CD14-positive monocyte (primary cell): ENCODE data around the gene PLPPR3. TPM values are rescaled to one million over a fixed set of nuclear protein-coding genes. Genes with fewer than 3 reads are reported as not detected.

Experiments
- DNase-seq, 3 donors: peaks; one replicate each; pipeline ENCODE4 v3.0.0-alpha.2; 2011 to 2022
- H2AFZ ChIP-seq: 2 replicates; pipeline ENCODE4 v1.6.0; 2012; ENCODE audit warnings: mild to moderate bottlenecking, low read depth, low read length, inconsistent platforms; ENCODE audit not compliant: insufficient read depth, poor library complexity, severe bottlenecking
- H3K27ac ChIP-seq, 2 donors: 1 replicate in 1 of 2; 2 replicates in 1 of 2; pipeline ENCODE4 v1.5.1; 2012 to 2013; ENCODE audit warnings: low read length in 2 of 2, control low read depth in 1 of 2, inconsistent platforms in 1 of 2, low read depth in 1 of 2, mild to moderate bottlenecking in 1 of 2
- H3K27me3 ChIP-seq, 2 donors: one replicate each; pipeline versions ENCODE4 v1.6.0 to v1.6.1; 2011 to 2013; ENCODE audit warnings: low read length in 2 of 2; ENCODE audit not compliant: control insufficient read depth in 2 of 2, insufficient read depth in 2 of 2
- H3K36me3 ChIP-seq, 2 donors: replicated peaks in 1 of 2; 1 replicate in 1 of 2; 2 replicates in 1 of 2; pipeline versions ENCODE4 v1.5.1 to v1.6.1; 2012 to 2013; ENCODE audit warnings: low read length in 2 of 2, control low read depth in 1 of 2, inconsistent platforms in 1 of 2, mild to moderate bottlenecking in 1 of 2; ENCODE audit not compliant: insufficient read depth in 2 of 2, control insufficient read depth in 1 of 2
- H3K4me1 ChIP-seq, 2 donors: 1 replicate in 1 of 2; 2 replicates in 1 of 2; pipeline versions ENCODE4 v1.5.1 to v1.6.1; 2012 to 2013; ENCODE audit warnings: low read length in 2 of 2, control low read depth in 1 of 2, inconsistent platforms in 1 of 2, mild to moderate bottlenecking in 1 of 2, moderate library complexity in 1 of 2; ENCODE audit not compliant: insufficient read depth in 2 of 2, control insufficient read depth in 1 of 2
- H3K4me2 ChIP-seq: replicated peaks from 2 replicates; pipeline ENCODE3; 2012; ENCODE audit warnings: low read length, moderate library complexity, mild to moderate bottlenecking; ENCODE audit not compliant: poor library complexity, severe bottlenecking; ENCODE audit errors: extremely low read depth
- H3K4me3 ChIP-seq, 3 experiments: fragments of 200-600 bp in 1 of 3; sonication (generic) in 1 of 3; replicated peaks in 1 of 3; 1 replicate in 2 of 3; 2 replicates in 1 of 3; pipeline ENCODE4 v1.5.1; 2011 to 2013; ENCODE audit warnings: low read length in 3 of 3, mild to moderate bottlenecking in 3 of 3, control low read depth in 2 of 3, low read depth in 2 of 3, inconsistent platforms in 1 of 3, moderate library complexity in 1 of 3
- H3K79me2 ChIP-seq: 2 replicates; pipeline ENCODE4 v1.6.0; 2012; ENCODE audit warnings: mild to moderate bottlenecking, control low read depth, inconsistent platforms, low read length, moderate library complexity; ENCODE audit not compliant: insufficient read depth
- H3K9ac ChIP-seq: 2 replicates; pipeline ENCODE4 v1.6.0; 2017; ENCODE audit warnings: low read length, mild to moderate bottlenecking; ENCODE audit not compliant: insufficient read depth, poor library complexity, severe bottlenecking
- H3K9me3 ChIP-seq, 2 donors: replicated peaks in 1 of 2; 1 replicate in 1 of 2; 2 replicates in 1 of 2; pipeline versions ENCODE4 v1.5.1 to v1.6.1; 2012 to 2013; ENCODE audit warnings: low read length in 2 of 2, control low read depth in 1 of 2; ENCODE audit not compliant: control insufficient read depth in 1 of 2, insufficient read depth in 1 of 2
- H4K20me1 ChIP-seq: 2 replicates; pipeline ENCODE4 v1.6.0; 2012; ENCODE audit warnings: mild to moderate bottlenecking, low read length, control low read depth, moderate library complexity; ENCODE audit not compliant: insufficient read depth
- H3K27ac Mint-ChIP-seq, 7 donors: one replicate each; pipeline ENCODE4 v1.8.0; 2020; ENCODE audit warnings: mild to moderate bottlenecking in 7 of 7, mixed read lengths in 7 of 7, moderate library complexity in 6 of 7, inconsistent platforms in 2 of 7
- H3K27me3 Mint-ChIP-seq, 3 donors: one replicate each; pipeline ENCODE4 v1.8.0; 2021 to 2022; ENCODE audit warnings: low read depth in 3 of 3, mild to moderate bottlenecking in 3 of 3, mixed read lengths in 3 of 3, moderate library complexity in 3 of 3, inconsistent platforms in 1 of 3
- H3K36me3 Mint-ChIP-seq, 2 donors: one replicate each; pipeline ENCODE4 v1.8.0; 2020; ENCODE audit warnings: mixed read lengths in 2 of 2, inconsistent platforms in 1 of 2, mild to moderate bottlenecking in 1 of 2
- H3K4me1 Mint-ChIP-seq: one replicate; pipeline ENCODE4 v1.8.0; 2020; ENCODE audit warnings: mild to moderate bottlenecking, mixed read lengths
- H3K4me3 Mint-ChIP-seq, 2 donors: one replicate each; pipeline ENCODE4 v1.8.0; 2020; ENCODE audit warnings: mild to moderate bottlenecking in 2 of 2, mixed read lengths in 2 of 2, moderate library complexity in 1 of 2
- H3K9me3 Mint-ChIP-seq, 7 donors: one replicate each; pipeline ENCODE4 v1.8.0; 2020 to 2022; ENCODE audit warnings: mixed read lengths in 7 of 7, mild to moderate bottlenecking in 6 of 7, moderate library complexity in 6 of 7, inconsistent platforms in 2 of 7
- WGBS: methylation state at CpG from one replicate; pipeline ENCODE4 v1.1.5; 2013; ENCODE audit warnings: missing lambda C conversion rate; ENCODE audit not compliant: insufficient coverage; 5-methylcytosine and 5-hydroxymethylcytosine counted together
- intact Hi-C, 2 donors: fragments of 100-400 bp; cut with micrococcal nuclease; formaldehyde crosslinking; loops; one replicate each; pipeline versions ENCODE4 v1.15.0 to v1.15.1; 2023
- polyA plus RNA-seq, 3 donors: library from polyadenylated mRNA; depleted of rRNA in 1 of 3; unstranded in 2 of 3; stranded (reverse) in 1 of 3; fragments of 300-500 nt in 2 of 3; fragments of >200 nt in 1 of 3; fragmentation: Illumina TruSeq in 2 of 3; gene quantifications; 1 replicate in 2 of 3; 2 replicates in 1 of 3; pipeline ENCODE4 v1.2.3, GENCODE V29; 2012 to 2021
- TF ChIP-seq, protein P1 (sequence below): fragments of 200-600 bp; IDR thresholded peaks from one replicate; pipeline ENCODE4 v1.8.0; 2022; ENCODE audit warnings: antibody characterized with exemption, mild to moderate bottlenecking

Gene PLPPR3
- polyA plus RNA-seq, 3 donors: 1.2 TPM; not detected in 2

DNA sequence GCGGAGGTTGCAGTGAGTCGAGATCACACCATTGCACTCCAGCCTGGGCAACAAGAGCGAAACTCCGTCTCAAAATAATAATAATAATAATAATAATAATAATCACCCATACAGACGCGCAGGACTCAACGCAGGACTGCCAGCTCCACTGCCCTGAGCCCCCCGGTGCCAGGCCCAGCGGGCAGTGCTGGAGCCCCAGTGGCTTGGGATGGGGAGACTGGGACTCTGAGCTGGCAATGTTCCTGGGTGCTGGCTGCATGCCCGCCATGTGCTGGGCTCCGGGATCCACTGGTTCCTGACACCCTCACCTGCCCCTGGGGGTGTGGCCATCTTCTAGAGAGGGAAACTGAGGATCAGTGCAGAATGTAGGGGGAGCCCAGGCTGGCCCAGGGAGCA is 5.6 kb upstream of the PLPPR3 start:
- 42% methylated on average over 4 of the region's 11 CpGs for WGBS
- Histone ChIP-seq H3K4me1 (peaks cover 75 to 89% of the 10 kb centered on the region in 2 donors), H3K4me2 (peak overlapping the region; percentile 84), H3K27ac (peak overlapping the region in 1 of 2 donors; percentile 76), H2AFZ (peak overlapping the region; percentile 74), H3K9me3 (no peaks in the 10 kb centered on the region), H3K4me3 (peak overlapping the region in 1 of 3 experiments; percentile 66), H3K36me3 (no peaks in the 10 kb centered on the region), H3K79me2 (peaks cover 71% of the 10 kb centered on the region), H3K9ac (peak overlapping the region; percentile 62), H4K20me1 (no peaks in the 10 kb centered on the region), H3K27me3 (no peaks in the 10 kb centered on the region)
- Mint-ChIP-seq H3K27ac (peak overlapping the region in 1 of 7 donors; percentile 83), H3K9me3 (no peaks in the 10 kb centered on the region), H3K4me1 (peaks cover 76% of the 10 kb centered on the region), H3K27me3 (peaks cover 3 to 11% (median 4%) of the 10 kb centered on the region in 3 donors), H3K4me3 (peak overlapping the region; percentile 74 to 79), H3K36me3 (no peaks in the 10 kb centered on the region)
- DNase-seq: no peak
- intact Hi-C loops: no loop called here
- TF ChIP-seq, protein P1, sequence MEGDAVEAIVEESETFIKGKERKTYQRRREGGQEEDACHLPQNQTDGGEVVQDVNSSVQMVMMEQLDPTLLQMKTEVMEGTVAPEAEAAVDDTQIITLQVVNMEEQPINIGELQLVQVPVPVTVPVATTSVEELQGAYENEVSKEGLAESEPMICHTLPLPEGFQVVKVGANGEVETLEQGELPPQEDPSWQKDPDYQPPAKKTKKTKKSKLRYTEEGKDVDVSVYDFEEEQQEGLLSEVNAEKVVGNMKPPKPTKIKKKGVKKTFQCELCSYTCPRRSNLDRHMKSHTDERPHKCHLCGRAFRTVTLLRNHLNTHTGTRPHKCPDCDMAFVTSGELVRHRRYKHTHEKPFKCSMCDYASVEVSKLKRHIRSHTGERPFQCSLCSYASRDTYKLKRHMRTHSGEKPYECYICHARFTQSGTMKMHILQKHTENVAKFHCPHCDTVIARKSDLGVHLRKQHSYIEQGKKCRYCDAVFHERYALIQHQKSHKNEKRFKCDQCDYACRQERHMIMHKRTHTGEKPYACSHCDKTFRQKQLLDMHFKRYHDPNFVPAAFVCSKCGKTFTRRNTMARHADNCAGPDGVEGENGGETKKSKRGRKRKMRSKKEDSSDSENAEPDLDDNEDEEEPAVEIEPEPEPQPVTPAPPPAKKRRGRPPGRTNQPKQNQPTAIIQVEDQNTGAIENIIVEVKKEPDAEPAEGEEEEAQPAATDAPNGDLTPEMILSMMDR: no peak

DNA sequence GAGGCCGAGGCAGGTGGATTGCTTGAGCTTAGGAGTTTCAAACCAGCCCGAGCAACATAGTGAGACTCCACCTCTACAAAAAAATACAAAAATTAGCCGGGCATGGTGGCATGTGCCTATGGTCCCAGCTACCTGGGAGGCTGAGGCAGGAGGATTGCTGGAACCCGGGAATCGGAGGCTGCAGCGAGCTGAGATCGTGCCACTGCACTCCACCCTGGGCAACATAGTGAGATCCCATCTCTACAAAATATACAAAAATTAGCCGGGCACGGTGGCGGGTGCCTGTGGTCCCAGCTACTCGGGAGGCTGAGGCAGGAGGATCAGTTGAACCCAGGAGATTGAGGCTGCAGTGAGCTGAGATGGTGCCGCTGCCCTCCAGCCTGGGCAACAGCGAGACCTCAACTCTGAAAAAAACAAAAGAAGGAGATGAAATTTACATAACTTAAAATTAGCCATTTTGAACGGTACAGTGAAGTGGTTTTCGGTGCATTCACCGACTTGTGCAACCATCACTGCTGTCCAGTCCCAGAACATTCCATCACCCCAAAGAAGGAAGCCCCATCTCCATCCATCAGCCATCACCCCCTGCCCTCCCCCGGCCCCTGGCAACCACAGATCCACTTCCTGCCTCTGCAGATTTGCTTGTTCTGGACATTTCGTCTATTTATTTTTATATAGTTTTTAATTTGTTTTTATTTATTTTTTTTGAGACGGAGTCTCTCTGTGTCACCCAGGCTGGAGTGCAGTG is 4.3 kb upstream of the PLPPR3 start:
- Histone ChIP-seq H2AFZ (no peak overlapping the region), H4K20me1 (no peaks in the 10 kb centered on the region), H3K79me2 (peaks cover 77% of the 10 kb centered on the region), H3K4me3 (peak overlapping the region in 1 of 3 experiments; percentile 5), H3K9ac (no peak overlapping the region), H3K9me3 (no peaks in the 10 kb centered on the region), H3K27me3 (no peaks in the 10 kb centered on the region), H3K4me1 (peaks cover 75 to 85% of the 10 kb centered on the region in 2 donors), H3K36me3 (no peaks in the 10 kb centered on the region), H3K27ac (peak overlapping the region in 1 of 2 donors; percentile 3), H3K4me2 (peak overlapping the region; percentile 24)
- peaks cover 3 to 7% (median 4%) of the 10 kb centered on the region in 3 donors for H3K27me3 Mint-ChIP-seq
- peak overlapping the region in 3 of 7 donors; percentile 26 to 70 (median 28) for H3K27ac Mint-ChIP-seq
- DNase-seq: peak; percentile 29 to 57 (median 43)
- H3K9me3 Mint-ChIP-seq: no peaks in the 10 kb centered on the region
- no peaks in the 10 kb centered on the region for H3K36me3 Mint-ChIP-seq
- TF ChIP-seq, protein P1: no peak
- H3K4me3 Mint-ChIP-seq: peak overlapping the region; percentile 4 to 37
- WGBS: 69% methylated on average over 13 of the region's 19 CpGs
- intact Hi-C loops: no loop called here
- peaks cover 71% of the 10 kb centered on the region for H3K4me1 Mint-ChIP-seq
